DOHH2 (cell line): ENCODE results near the gene ELF1.

Source experiments
- EZH2phosphoT487 ChIP-seq: fragments of 200-600 bp; sonication (generic); IDR thresholded peaks from 2 replicates; pipeline ENCODE4 v1.6.1; 2017; ENCODE audit warnings: borderline replicate concordance, mild to moderate bottlenecking, antibody characterized with exemption, low read length, moderate library complexity, mixed read lengths
- TF ChIP-seq, protein P1 (sequence below): fragments of 200-600 bp; sonication (generic); IDR thresholded peaks from one replicate; pipeline ENCODE4 v1.5.1; 2014; ENCODE audit warnings: antibody characterized with exemption, mild to moderate bottlenecking, low read depth, low read length; ENCODE audit not compliant: poor library complexity, severe bottlenecking

GRCh38 chr13:41007744-41008128 is 11.4 kb downstream of the ELF1 start:
- TF ChIP-seq, protein P1, sequence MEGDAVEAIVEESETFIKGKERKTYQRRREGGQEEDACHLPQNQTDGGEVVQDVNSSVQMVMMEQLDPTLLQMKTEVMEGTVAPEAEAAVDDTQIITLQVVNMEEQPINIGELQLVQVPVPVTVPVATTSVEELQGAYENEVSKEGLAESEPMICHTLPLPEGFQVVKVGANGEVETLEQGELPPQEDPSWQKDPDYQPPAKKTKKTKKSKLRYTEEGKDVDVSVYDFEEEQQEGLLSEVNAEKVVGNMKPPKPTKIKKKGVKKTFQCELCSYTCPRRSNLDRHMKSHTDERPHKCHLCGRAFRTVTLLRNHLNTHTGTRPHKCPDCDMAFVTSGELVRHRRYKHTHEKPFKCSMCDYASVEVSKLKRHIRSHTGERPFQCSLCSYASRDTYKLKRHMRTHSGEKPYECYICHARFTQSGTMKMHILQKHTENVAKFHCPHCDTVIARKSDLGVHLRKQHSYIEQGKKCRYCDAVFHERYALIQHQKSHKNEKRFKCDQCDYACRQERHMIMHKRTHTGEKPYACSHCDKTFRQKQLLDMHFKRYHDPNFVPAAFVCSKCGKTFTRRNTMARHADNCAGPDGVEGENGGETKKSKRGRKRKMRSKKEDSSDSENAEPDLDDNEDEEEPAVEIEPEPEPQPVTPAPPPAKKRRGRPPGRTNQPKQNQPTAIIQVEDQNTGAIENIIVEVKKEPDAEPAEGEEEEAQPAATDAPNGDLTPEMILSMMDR: no peak
- no peak for TF ChIP-seq EZH2phosphoT487
